GM12865 (cell line): Measurements from ENCODE around the gene BMP6.

Source experiments
- DNase-seq: peaks from one replicate; pipeline ENCODE4 v3.0.0; 2010; ENCODE audit warnings: low read depth
- H3K4me3 ChIP-seq: 2 replicates; pipeline ENCODE4 v1.5.1; 2011; ENCODE audit warnings: mild to moderate bottlenecking, low read depth, low read length, control low read depth
- TF ChIP-seq, protein P1 (sequence below): IDR thresholded peaks from 2 replicates; pipeline ENCODE4 v1.5.1; 2011; ENCODE audit warnings: low read length, control low read depth, low read depth, inconsistent platforms; ENCODE audit not compliant: insufficient read depth; ENCODE audit errors: missing control alignments

The BMP6 gene

DNA sequence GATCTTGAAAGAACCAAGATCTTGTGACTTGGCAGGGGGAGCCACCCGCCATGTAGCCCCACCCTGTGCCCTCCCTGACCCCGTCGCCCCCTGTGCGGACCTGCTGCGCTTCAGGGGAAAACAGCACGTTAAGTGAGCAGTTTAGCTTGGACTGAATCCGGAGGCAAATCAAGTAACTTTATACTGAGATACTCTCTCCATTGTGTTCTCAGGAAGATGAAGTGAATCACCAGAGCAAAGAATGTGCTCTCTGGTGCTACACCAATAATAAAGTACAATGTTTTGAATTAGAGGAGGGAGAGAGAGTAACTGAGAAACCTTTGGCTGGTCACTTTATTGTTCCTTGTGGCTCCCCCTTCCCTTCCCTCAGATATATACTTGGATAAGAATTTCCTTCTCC, 101.2 kb downstream of the BMP6 start:
- H3K4me3 ChIP-seq: no peak overlapping the region
- DNase-seq: no peak
- TF ChIP-seq, protein P1, sequence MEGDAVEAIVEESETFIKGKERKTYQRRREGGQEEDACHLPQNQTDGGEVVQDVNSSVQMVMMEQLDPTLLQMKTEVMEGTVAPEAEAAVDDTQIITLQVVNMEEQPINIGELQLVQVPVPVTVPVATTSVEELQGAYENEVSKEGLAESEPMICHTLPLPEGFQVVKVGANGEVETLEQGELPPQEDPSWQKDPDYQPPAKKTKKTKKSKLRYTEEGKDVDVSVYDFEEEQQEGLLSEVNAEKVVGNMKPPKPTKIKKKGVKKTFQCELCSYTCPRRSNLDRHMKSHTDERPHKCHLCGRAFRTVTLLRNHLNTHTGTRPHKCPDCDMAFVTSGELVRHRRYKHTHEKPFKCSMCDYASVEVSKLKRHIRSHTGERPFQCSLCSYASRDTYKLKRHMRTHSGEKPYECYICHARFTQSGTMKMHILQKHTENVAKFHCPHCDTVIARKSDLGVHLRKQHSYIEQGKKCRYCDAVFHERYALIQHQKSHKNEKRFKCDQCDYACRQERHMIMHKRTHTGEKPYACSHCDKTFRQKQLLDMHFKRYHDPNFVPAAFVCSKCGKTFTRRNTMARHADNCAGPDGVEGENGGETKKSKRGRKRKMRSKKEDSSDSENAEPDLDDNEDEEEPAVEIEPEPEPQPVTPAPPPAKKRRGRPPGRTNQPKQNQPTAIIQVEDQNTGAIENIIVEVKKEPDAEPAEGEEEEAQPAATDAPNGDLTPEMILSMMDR: no peak

DNA sequence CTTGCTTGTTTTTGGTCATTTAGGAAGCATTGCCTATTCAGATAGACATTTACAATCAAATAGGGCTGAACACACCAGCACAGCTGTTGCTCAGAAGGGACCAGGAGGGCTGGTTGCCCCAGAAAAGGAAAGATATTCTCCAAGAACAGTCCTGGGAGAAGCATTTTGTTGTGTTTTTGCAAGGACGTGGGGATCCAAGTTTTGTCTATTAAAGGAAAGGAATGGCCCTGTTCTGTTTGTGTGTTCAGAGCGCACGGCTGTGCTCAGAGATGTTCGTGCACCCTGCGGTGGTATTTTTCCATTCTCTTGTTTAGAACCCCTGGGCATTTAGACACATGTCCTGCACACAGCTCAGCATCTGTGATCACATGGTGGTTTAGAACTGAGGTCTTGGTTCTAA, 102.2 kb downstream of the BMP6 start:
- H3K4me3 ChIP-seq: no peak overlapping the region
- no peak for DNase-seq
- TF ChIP-seq, protein P1: no peak

DNA sequence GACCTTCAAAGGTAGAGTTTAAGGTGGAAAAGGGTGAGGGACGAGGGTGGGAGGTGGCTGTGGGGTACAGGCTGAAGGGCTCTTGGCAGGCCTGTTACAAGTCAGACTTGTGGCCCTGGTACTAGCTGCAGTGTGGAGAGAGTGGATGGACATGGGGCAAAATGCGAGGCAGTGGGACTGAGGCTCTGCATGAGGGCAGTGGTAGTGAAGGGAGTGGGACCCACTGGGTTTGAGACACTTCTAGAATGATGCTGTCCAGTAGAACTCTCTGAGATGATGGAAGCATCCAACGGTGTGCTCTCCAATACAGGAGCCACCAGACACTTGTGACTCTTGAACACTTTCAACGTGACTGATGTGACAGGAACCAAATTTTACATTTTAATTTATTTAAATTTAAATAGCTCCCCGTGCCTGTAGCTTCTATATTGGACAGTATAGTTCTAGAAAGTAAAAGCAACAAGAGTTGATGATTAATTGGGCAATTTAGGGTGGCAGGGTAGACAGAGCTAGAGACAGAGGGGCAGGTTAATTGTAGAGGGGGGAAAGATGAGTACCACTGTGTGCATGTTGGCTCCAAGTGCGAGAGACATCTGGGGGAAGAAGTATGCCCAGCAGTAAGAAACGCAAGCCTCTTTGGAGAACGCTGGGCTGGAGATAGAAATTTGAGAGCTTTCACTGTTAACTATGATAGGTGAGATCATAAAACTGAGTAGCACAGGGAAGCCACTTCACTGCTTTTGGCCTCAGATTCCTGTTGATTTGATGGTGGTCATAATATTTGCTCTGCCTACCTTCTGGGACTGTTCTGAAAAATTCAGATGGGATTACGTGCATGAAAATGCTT, 107.2 kb downstream of the BMP6 start:
- no peak overlapping the region for H3K4me3 ChIP-seq
- DNase-seq: no peak
- TF ChIP-seq, protein P1: no peak

DNA sequence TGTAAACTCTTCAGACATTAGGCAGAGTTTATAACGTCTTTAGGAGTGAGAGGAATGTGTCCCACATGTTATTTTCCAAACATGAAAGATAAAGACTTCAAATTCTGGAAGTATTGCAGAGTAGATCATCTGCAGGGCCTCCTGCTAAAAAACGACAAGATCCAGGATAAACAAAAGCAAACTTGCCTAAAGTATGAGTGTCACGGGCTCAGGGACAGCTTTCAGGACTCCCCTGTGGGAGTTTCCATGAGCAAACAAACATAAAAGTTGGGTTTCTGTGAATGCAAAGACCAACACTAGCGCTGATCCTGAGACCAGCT, 107.8 kb downstream of the BMP6 start:
- no peak for DNase-seq
- H3K4me3 ChIP-seq: no peak overlapping the region
- TF ChIP-seq, protein P1: no peak

DNA sequence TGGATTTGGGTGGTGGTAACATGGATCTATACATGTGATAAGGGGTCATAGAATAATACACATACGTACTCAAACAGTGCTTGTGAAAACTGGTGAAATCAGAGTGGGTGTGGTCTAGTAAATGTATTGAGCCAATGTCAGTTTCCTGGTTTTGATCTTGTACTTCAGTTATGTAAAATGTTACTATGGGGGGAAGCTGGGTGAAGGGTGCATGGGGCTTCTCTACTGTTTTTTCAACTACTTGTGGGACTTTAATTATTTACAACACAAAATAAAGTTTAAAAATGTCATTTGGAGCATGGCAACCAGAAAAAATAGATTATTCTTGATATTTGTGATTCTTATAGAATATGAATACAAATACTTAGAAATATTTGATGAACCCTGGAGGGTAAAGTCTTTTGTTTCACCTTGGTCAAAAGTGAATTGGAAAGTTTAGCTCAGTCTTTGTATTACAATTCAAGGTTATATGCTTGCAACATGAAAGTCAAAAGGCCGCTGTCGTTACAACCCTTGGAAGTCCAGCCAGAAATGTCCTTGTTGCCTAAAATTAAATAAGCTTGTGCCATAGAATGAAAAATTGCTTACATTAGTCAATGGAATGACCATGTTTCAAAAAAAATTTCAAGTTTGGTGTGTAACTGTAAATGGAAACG, 110.6 kb downstream of the BMP6 start:
- TF ChIP-seq, protein P1: no peak
- H3K4me3 ChIP-seq: no peak overlapping the region
- no peak for DNase-seq

DNA sequence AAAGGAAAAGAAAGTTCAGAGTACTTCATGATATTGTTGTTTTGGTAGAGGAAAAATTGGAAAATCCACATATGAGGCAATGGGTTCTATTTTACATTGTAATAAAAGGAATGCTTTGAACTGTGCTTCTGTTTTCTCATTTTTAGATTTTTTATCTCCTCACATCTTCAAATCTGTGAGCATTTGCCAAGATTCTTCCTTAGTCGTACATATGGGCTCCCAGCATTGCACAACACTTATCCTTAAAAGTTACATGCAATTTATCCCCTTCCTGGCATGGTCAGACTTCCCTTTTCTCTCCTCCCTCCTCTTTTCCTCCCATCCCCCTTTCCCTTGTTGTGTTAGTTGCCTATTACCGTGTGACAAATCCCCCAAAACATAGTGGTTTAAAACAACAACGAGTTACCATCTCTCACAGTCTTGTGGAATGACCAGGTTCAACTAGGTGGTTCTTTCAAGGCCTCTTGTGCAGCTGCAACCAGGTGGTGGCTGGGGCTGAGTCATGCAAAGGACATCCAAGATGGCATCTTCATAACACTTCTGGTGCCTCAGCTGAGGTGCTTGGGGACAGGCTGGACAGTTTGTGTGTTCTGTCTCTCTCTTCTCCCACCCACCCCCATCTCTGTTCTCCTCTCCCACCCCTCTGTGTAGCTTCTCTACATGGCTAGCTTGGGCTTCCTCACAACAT, 116.0 kb downstream of the BMP6 start:
- TF ChIP-seq, protein P1: no peak
- no peak for DNase-seq
- H3K4me3 ChIP-seq: no peak overlapping the region
